ENCODE results near the gene SLC28A2. TPM values are rescaled to one million over a fixed set of nuclear protein-coding genes. Genes with fewer than 3 reads are reported as not detected.

SLC28A2 gene
- total RNA-seq, 1 experiment from 2014 or later: 0.20 TPM

DNA sequence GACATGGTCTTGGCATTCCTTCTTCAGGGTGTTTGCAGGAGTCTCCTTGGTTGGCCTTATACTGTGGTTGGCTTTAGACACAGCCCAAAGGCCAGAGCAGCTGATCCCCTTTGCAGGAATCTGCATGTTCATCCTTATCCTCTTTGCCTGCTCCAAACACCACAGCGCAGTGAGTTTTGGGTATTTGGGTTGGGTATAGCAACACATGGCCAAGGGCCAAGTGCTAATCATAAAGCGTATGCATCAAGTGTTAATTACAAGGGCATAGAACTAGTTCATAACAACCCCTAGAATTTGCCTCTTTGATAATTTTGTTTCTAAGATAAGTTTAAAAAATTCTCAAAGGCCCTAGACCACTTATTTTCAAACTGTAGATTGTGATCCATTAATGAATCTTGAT, 11.8 kb downstream of the SLC28A2 start (continued):
- TF ChIP-seq, protein P1, sequence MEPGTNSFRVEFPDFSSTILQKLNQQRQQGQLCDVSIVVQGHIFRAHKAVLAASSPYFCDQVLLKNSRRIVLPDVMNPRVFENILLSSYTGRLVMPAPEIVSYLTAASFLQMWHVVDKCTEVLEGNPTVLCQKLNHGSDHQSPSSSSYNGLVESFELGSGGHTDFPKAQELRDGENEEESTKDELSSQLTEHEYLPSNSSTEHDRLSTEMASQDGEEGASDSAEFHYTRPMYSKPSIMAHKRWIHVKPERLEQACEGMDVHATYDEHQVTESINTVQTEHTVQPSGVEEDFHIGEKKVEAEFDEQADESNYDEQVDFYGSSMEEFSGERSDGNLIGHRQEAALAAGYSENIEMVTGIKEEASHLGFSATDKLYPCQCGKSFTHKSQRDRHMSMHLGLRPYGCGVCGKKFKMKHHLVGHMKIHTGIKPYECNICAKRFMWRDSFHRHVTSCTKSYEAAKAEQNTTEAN (CRISPR knock-in tag; IDR thresholded peaks at IDR 0.05): no peak
- TF ChIP-seq MXD4 (CRISPR knock-in tag; IDR thresholded peaks at IDR 0.05; ENCODE audit: borderline replicate concordance) (no peak), MYBL2 (CRISPR knock-in tag; IDR thresholded peaks at IDR 0.05) (no peak), ETV6 (CRISPR knock-in tag; IDR thresholded peaks at IDR 0.05) (no peak)
- TF ChIP-seq, protein P2, sequence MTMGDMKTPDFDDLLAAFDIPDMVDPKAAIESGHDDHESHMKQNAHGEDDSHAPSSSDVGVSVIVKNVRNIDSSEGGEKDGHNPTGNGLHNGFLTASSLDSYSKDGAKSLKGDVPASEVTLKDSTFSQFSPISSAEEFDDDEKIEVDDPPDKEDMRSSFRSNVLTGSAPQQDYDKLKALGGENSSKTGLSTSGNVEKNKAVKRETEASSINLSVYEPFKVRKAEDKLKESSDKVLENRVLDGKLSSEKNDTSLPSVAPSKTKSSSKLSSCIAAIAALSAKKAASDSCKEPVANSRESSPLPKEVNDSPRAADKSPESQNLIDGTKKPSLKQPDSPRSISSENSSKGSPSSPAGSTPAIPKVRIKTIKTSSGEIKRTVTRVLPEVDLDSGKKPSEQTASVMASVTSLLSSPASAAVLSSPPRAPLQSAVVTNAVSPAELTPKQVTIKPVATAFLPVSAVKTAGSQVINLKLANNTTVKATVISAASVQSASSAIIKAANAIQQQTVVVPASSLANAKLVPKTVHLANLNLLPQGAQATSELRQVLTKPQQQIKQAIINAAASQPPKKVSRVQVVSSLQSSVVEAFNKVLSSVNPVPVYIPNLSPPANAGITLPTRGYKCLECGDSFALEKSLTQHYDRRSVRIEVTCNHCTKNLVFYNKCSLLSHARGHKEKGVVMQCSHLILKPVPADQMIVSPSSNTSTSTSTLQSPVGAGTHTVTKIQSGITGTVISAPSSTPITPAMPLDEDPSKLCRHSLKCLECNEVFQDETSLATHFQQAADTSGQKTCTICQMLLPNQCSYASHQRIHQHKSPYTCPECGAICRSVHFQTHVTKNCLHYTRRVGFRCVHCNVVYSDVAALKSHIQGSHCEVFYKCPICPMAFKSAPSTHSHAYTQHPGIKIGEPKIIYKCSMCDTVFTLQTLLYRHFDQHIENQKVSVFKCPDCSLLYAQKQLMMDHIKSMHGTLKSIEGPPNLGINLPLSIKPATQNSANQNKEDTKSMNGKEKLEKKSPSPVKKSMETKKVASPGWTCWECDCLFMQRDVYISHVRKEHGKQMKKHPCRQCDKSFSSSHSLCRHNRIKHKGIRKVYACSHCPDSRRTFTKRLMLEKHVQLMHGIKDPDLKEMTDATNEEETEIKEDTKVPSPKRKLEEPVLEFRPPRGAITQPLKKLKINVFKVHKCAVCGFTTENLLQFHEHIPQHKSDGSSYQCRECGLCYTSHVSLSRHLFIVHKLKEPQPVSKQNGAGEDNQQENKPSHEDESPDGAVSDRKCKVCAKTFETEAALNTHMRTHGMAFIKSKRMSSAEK (CRISPR knock-in tag; IDR thresholded peaks at IDR 0.05; ENCODE audit: borderline replicate concordance): no peak
- TF ChIP-seq, protein P3, sequence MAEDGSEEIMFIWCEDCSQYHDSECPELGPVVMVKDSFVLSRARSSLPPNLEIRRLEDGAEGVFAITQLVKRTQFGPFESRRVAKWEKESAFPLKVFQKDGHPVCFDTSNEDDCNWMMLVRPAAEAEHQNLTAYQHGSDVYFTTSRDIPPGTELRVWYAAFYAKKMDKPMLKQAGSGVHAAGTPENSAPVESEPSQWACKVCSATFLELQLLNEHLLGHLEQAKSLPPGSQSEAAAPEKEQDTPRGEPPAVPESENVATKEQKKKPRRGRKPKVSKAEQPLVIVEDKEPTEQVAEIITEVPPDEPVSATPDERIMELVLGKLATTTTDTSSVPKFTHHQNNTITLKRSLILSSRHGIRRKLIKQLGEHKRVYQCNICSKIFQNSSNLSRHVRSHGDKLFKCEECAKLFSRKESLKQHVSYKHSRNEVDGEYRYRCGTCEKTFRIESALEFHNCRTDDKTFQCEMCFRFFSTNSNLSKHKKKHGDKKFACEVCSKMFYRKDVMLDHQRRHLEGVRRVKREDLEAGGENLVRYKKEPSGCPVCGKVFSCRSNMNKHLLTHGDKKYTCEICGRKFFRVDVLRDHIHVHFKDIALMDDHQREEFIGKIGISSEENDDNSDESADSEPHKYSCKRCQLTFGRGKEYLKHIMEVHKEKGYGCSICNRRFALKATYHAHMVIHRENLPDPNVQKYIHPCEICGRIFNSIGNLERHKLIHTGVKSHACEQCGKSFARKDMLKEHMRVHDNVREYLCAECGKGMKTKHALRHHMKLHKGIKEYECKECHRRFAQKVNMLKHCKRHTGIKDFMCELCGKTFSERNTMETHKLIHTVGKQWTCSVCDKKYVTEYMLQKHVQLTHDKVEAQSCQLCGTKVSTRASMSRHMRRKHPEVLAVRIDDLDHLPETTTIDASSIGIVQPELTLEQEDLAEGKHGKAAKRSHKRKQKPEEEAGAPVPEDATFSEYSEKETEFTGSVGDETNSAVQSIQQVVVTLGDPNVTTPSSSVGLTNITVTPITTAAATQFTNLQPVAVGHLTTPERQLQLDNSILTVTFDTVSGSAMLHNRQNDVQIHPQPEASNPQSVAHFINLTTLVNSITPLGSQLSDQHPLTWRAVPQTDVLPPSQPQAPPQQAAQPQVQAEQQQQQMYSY (CRISPR knock-in tag; IDR thresholded peaks at IDR 0.05): no peak
- TF ChIP-seq, protein P4, sequence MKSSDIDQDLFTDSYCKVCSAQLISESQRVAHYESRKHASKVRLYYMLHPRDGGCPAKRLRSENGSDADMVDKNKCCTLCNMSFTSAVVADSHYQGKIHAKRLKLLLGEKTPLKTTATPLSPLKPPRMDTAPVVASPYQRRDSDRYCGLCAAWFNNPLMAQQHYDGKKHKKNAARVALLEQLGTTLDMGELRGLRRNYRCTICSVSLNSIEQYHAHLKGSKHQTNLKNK (CRISPR knock-in tag; IDR thresholded peaks at IDR 0.05): no peak
- TF ChIP-seq, protein P5, sequence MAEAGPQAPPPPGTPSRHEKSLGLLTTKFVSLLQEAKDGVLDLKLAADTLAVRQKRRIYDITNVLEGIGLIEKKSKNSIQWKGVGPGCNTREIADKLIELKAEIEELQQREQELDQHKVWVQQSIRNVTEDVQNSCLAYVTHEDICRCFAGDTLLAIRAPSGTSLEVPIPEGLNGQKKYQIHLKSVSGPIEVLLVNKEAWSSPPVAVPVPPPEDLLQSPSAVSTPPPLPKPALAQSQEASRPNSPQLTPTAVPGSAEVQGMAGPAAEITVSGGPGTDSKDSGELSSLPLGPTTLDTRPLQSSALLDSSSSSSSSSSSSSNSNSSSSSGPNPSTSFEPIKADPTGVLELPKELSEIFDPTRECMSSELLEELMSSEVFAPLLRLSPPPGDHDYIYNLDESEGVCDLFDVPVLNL (CRISPR knock-in tag; IDR thresholded peaks at IDR 0.05; ENCODE audit: borderline replicate concordance, low read depth): no peak
- TF ChIP-seq, protein P6, sequence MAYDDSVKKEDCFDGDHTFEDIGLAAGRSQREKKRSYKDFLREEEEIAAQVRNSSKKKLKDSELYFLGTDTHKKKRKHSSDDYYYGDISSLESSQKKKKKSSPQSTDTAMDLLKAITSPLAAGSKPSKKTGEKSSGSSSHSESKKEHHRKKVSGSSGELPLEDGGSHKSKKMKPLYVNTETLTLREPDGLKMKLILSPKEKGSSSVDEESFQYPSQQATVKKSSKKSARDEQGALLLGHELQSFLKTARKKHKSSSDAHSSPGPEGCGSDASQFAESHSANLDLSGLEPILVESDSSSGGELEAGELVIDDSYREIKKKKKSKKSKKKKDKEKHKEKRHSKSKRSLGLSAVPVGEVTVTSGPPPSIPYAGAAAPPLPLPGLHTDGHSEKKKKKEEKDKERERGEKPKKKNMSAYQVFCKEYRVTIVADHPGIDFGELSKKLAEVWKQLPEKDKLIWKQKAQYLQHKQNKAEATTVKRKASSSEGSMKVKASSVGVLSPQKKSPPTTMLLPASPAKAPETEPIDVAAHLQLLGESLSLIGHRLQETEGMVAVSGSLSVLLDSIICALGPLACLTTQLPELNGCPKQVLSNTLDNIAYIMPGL (CRISPR knock-in tag; IDR thresholded peaks at IDR 0.05): no peak
- TF ChIP-seq, protein P7, sequence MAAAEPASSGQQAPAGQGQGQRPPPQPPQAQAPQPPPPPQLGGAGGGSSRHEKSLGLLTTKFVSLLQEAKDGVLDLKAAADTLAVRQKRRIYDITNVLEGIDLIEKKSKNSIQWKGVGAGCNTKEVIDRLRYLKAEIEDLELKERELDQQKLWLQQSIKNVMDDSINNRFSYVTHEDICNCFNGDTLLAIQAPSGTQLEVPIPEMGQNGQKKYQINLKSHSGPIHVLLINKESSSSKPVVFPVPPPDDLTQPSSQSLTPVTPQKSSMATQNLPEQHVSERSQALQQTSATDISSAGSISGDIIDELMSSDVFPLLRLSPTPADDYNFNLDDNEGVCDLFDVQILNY (CRISPR knock-in tag; IDR thresholded peaks at IDR 0.05): no peak
- TF ChIP-seq, protein P8, sequence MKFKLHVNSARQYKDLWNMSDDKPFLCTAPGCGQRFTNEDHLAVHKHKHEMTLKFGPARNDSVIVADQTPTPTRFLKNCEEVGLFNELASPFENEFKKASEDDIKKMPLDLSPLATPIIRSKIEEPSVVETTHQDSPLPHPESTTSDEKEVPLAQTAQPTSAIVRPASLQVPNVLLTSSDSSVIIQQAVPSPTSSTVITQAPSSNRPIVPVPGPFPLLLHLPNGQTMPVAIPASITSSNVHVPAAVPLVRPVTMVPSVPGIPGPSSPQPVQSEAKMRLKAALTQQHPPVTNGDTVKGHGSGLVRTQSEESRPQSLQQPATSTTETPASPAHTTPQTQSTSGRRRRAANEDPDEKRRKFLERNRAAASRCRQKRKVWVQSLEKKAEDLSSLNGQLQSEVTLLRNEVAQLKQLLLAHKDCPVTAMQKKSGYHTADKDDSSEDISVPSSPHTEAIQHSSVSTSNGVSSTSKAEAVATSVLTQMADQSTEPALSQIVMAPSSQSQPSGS (CRISPR knock-in tag; IDR thresholded peaks at IDR 0.05; ENCODE audit: borderline replicate concordance, low read depth): no peak
